ENCODE measurements around the gene ALPL. TPM values are rescaled to one million over a fixed set of nuclear protein-coding genes. Genes with fewer than 3 reads are reported as not detected.

The ALPL gene
- total and polyA plus RNA-seq, 9 of the 15 experiments (the other 6 are each of a cell fraction or from before 2014, with no cell fraction given): 0.04 to 0.38 (median 0.18) TPM; not detected in 4

DNA sequence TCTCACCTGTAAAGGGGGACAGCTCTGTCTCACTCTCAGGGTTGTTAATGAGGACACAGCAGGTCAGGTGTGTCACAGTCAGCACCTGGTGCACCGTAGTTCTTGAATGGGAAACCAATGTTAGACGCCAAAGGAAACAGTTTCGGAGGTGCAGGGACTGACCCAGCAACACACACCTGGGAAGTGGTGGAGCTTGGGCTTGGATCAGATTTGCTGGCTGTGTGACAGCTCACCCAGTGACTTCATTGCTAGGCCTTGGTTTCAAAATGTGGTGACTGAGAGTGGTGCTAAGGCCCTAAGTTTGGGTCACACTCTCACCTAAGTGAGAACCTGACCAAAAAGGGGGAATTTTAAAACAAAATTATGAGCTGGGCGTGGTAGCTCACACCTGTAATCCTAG, 34.9 kb downstream of the ALPL start:
- Histone ChIP-seq H3K9me1 (ENCODE audit: control insufficient read depth, insufficient read depth, low read length) (no peaks in the 10 kb centered on the region), H3K4me2 (ENCODE audit: insufficient read depth, low read length) (no peak overlapping the region), H3K36me3 (ENCODE audit: control insufficient read depth, insufficient read depth, low read length) (no peaks in the 10 kb centered on the region), H3K27ac (ENCODE audit: extremely low read depth, low read depth, low read length) (no peak overlapping the region), H4K20me1 (replicated peaks; ENCODE audit: control insufficient read depth, insufficient read depth, low read length) (peaks cover 10% of the 10 kb centered on the region; the same call in 1 of the 2 replicates), H2AFZ (ENCODE audit: low read depth, low read length) (no peak overlapping the region), H3K9ac (ENCODE audit: insufficient read depth in 1 of 2, low read depth in 2 of 2, low read length in 2 of 2) (no peak overlapping the region), H3K27me3 (ENCODE audit: control insufficient read depth in 2 of 2, insufficient read depth in 2 of 2, low read length in 2 of 2) (peaks cover 45 to 84% of the 10 kb centered on the region in 2 experiments), H3K9me3 (replicated peaks; ENCODE audit: control insufficient read depth, insufficient read depth, low read depth, low read length) (no peaks in the 10 kb centered on the region), H3K4me3 (no peak overlapping the region), H3K4me1 (replicated peaks in 1 of 2; ENCODE audit: control insufficient read depth in 2 of 2, insufficient read depth in 2 of 2, low read length in 2 of 2) (peaks cover 0 to 13% of the 10 kb centered on the region in 2 experiments; a peak in 2 of 5 replicates), H3K79me2 (ENCODE audit: control insufficient read depth, insufficient read depth, low read length) (no peaks in the 10 kb centered on the region)
- in situ Hi-C loops (cut with MboI) (no loop called here), intact Hi-C loops (cut with micrococcal nuclease) (no loop called here)
- no peak for DNase-seq (ENCODE audit: extremely low read depth in 1 of 4, low spot score in 3 of 4)
- TF ChIP-seq CTCFL (IDR thresholded peaks at IDR 0.05; ENCODE audit: borderline replicate concordance, insufficient read depth, low read depth, low read length, poor library complexity, severe bottlenecking) (no peak), SMAD3 (CRISPR knock-in tag; conservative IDR thresholded peaks at IDR 0.05) (no peak), ELF2 (CRISPR knock-in tag; IDR thresholded peaks at IDR 0.05) (no peak), DNMT1 (IDR thresholded peaks at IDR 0.05) (no peak), BACH1 (tag; IDR thresholded peaks at IDR 0.05) (no peak), PKNOX1 (IDR thresholded peaks at IDR 0.05) (no peak), TCF15 (CRISPR knock-in tag; IDR thresholded peaks at IDR 0.05) (no peak), ZBED1 (IDR thresholded peaks at IDR 0.05) (no peak), SFPQ (IDR thresholded peaks at IDR 0.05; ENCODE audit: low read depth, low read length) (no peak), ZNF408 (CRISPR knock-in tag; IDR thresholded peaks at IDR 0.05; ENCODE audit: low read depth) (no peak), HDAC3 (IDR thresholded peaks at IDR 0.05; ENCODE audit: borderline replicate concordance, partially characterized antibody) (no peak), SIN3A (IDR thresholded peaks at IDR 0.05; ENCODE audit: borderline replicate concordance in 2 of 2, control insufficient read depth in 1 of 2, low read depth in 2 of 2, low read length in 2 of 2) (no peak), GATAD2B (IDR thresholded peaks at IDR 0.05; ENCODE audit: borderline replicate concordance) (no peak)
- ChIA-PET CTCF (ENCODE audit: low intra/inter-chr PET ratio) (interaction anchor here (0.7 kb wide), 1 partner anchor 310 kb away, joined by 3 read pairs; no protein-coding TSS in a partner anchor), POLR2A (interaction anchor here (1.1 kb wide), 1 partner anchor 41 kb away, joined by 5 read pairs; no protein-coding TSS in a partner anchor)
- ATAC-seq: no peak
- no peak for FAIRE-seq
- BruUV-seq (replicated peaks): no TSS peak
- WGBS (ENCODE audit: insufficient coverage, low coverage, missing lambda C conversion rate): 13% methylated on average over 4 of the region's 4 CpGs
